Fibroblast of skin of scalp (primary cell): ENCODE data around the gene MEIS2.
A peak's percentile ranks its signal among the peaks of the same experiment; 100 is the strongest.

Experiments used
- DNase-seq: peaks from one replicate; pipeline ENCODE4 v3.0.0-alpha.2; 2013

The MEIS2 gene

DNA sequence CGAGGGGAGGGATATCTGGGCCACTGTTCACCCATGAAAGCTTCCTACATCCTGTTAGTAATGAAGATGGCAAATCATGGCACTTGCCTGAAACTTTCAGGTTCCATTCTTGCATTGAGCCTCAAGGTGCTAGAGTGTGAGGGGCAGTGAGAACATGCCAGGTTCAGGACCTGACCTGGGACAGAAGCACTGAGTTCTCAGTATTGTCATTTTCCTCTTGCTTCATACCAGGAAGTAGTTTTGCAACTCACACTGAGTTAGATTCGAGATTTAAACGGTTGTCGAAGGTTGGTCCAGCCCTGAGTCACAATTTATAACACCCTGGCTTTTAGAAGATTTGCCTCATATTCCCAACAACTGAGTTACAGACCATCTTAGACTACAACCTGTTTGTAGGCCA, 11.8 kb upstream of the MEIS2 start:
- DNase-seq: no peak

DNA sequence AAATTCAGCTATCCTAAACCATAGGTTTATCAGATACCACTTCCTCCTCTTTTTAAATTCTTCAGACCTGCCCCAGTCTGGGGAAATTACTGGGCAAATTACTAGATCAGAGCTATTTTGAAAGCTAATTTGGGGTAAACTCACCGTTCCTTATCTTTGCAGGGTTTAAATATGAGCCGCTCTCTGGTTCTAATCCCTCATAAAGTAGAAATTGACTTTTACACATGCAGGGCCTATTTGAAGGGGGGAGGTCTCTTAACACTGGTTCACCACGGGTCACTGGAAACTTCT, 11.0 kb upstream of the MEIS2 start:
- no peak for DNase-seq

DNA sequence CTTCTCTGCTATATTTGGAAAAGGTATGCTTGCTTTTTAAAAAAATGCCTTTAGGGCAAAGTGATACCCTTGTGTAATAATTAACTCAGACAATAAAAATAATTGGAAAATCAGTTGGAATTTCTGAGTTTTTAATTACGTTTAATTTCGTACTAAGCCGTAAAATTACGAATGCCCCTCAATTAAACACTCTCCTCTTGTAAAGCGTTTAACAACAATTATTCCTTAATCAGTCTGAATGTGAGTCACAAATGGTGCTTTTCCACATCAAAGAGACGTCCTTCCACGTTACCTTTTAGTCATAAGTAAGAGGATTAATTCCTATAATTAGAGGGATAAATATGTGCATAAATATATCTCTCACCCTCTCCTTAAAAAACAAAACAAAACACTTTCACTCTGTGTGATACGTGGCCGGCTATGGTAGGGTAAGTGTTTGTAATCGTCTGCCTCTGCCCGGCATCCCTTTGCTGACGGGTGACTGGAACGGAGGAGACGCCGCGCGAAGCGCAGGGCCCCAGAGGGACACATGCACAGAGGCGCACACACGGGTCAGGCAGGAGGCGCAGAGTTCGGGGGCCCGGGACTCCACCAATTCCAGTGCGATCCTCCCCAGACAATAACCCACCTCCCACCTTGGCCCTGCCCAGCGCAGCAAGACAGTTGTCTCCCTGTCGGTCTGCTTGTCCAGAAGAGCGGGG, 9.7 kb upstream of the MEIS2 start:
- peak; percentile 32 for DNase-seq

DNA sequence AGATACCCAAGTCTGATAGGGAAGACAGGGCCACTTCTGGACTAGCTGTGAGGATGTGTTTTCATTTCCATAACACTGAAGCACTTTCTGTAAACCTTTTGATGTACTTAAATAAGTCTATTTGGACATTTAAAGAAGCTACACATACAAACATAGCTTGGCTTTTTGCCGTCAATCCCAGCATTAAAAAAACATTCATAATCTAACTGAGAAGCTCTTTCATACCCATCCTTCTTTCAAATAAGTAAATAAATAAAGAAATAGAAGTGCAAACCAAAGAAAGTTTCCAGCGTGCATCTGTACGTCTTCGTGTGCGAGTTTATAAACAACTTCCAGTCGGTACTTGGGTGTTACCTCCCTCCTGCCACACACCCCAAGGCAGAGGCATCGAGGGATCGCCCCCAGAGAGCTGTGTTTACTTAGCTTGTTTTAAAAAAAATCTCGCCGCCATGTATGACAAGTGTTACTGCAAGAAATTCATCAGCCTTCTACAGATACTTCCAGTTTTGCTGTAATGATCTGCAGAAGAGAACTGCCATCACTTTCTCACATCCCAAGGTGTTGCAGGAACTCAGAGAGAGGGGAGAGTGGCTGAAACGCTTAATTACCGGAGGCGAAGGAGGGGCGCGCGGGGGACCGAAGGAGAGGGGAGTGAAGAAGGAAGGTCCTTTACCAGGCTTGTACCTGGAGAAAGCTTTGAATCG, 9.0 kb upstream of the MEIS2 start:
- DNase-seq: no peak

DNA sequence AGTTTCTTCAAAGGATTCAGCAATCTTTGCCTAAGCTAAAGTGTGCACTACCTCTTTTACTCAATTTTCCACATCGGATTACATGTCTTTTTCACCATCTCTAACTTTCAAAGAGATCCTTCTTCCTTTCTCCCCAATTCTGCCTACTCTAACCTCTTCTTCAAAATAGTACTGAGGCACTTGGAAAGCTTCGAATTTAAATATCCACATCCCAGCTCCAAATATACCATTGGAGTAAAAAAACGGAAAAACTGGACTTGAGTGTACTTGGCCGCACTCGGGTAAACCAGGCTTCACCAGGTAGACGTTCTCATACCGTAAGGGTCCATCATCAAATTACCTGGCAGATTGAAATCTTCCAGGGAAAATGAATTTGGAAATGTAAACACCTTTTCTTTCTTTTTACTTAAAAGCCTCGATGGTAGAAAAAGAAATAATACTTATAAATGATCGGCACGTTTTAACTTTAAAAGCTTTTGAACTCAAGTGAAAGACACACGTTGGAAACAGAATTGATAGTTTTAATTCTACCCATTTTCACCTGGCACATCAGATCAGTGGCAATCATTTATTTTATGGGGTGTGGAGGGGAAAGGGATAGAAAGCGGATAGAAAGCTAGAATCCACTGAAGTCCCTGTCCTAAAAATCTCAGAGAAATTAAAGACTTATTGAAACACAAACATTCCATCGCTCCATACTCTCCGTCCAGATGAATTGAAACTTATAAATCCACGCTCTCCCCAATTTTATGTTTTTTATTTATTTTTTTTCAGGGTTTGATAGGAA, 8.2 kb upstream of the MEIS2 start:
- no peak for DNase-seq

DNA sequence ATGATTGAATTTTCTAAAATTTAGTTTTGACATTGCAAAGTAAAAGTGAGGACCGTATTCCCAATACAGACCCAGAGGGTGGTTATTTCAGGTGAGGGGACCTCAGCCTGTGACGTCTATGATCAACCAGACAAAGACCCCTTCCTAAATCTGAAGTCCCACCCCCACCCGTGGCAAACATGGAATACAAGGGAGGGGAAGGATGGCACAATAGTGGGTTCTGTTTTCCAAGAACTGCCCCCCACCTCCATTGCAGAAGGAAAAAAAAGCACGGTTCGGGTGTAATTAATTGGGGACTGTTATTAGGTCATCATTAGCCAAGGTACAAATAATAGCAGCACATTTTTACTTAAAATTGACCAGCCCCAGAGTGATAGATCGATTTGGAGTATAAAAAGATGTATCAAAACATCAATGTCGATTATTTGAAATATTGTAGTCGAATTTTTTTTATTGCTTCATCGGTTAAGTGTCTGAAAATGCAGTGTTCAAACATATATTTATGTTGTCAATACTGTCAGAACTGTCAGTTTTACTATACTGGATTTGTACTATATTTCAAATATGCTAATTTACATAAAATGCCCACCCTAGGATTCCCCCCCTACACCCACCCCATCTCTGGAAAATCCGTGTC, 7.5 kb upstream of the MEIS2 start:
- no peak for DNase-seq

DNA sequence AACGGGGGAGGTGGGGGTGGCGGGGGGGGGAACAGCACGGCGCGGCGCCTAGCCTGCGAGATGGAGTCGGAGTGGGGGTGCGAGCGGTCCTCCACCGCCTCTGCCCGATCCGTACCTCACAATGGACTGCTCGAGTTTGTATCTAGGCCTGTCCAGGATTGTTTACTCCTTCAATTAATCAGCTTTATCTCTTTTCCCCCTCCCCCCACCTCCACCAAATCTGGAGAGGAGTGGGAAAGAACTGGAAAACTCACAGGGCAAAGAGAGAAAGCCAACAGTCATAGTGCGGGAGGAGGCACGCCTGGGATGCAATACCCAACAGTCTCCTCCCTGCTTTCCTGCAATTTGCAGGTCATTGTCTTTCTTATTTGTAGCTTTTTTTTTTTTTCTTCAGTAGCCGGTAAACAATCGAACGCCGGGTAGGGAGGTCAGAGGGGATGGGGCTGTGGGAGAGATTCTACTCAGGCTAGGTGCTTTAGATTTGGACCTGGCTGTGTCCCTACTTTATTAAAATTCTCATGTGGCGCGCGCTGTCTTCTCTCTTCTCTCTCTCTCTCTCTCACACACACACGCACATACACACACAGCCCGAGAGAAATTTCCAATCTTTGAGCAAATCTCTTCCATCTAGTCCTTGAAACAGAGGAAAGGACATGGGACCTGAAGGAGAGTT, 6.9 kb upstream of the MEIS2 start:
- no peak for DNase-seq

DNA sequence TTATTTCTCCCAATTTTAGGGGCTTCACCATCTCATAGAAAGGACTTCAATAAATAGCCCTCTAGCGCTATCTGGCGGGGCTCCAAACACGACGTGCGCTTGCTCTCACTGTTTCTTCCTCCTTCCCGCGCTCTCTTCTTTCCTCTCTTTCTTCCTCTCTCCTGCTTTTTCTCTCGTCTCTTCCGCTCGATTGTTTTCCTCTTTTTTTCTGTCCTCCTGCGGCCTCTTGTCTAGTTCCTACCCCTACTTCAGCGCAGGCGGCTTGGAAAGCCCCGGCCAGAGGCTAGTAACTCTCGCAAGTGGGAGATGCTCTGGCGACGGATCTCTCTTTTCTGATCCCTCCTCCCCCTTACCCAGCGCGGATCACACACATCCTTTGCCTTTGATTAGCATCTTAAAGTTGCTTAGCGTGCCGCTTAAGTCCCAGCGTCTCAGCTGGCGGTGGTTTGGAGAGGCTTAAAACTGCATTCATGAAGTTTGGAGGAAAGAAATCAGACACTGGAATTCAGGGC, 6.2 kb upstream of the MEIS2 start:
- peak; percentile 47 for DNase-seq

DNA sequence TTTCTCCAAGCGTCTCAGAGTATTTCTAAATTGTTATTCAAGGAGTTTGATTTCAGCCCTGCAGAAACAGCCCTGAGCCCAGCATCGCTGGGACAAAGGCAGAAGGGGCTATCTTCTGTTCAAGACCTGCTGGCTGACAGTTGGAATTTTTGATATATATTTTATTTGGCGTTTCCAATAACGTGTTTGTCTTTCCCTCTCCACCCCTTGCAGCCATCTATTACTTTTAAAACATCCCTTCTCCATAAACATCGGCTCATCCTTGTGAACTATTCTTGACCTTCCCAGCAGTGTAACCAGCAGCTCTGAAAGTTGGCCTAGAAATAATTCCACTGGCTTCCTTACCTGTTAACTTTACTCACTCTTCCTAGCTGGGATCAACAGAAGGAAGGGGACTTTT, 5.5 kb upstream of the MEIS2 start:
- DNase-seq: no peak

DNA sequence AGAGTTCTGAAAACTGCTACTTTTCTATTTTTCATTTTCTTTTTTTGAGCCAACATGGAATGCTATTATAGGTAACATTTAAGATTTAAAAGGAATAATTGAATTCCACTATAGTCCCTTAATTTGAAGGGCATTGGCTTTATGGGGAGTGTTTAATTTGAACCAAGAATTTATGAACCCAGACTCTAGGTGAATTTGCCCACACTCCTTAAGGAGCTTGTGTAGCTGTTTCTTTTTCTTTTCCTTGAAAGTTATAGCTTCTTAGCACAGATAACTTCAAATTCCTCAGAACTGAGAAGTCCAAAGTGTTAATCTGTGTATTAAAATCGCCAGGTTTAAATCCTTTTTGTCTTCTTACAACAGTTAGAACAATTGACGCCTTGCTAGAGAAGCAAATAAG, 4.7 kb upstream of the MEIS2 start:
- no peak for DNase-seq

DNA sequence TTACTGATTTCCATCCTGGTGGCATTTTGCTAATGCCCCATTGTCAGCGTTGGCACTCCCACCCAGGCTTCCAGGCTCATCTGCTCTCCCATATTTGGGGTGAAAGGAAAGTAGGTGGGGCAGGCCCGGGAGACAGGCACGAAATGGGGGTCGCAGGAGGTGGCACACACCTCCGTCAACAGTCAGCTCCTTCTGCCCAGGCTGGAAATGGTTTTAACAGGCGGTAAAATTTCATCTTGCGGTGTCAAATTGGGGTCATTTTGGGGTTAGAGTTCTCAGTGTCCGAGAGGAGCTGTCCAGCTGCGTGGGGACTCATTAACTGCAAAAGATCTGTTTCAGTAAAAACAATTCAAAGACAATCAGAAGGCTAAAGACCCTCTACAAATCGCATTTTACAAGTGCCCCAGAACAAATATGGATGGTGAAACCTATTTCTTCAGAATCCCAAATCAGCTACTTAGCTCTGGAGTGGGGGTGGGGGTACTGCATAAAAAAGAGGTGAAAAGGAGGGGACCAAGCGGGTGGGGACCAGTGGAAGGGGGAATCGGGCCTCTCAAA, 4.2 kb upstream of the MEIS2 start:
- no peak for DNase-seq

DNA sequence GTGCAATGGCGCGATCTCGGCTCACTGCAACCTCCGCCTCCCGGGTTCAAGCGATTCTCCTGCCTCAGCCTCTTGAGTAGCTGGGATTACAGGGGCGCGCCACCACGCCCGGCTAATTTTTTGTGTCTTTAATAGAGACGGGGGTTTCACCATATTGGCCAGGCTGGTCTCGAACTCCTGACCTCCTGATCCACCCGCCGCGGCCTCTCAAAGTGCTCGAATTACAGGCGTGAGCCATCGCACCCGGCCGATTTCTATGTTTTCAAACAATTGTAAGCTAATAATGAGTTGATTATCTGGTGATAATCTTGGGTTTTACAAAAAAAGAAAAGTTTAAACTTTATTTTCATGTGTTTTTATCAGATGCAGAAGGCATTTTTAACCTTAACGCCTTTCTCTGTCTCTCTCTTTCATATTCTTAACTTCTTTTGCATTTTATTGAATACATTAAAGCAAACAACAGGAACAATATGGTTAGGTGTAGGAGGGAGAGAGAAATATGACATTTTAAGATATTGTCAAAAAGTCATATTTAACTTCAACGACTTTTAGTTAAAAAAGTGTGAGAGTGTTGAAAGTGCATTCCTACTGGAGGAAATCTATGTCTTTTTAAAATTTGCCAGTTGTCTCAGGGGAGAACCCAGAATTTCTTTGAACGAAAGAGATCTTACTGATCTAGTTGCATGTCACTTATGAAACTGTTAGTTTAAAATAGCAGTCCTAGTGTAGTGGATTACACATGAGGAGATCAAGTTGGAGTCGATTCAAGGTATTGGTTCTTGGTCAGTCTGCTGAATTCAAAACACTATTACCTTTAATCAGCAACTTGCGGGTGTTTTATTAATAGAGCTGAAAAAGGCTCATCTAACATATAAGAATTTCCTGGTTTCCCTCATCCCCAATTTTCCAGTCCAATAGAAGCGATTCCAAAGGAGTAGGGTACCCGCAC, 3.4 kb upstream of the MEIS2 start:
- no peak for DNase-seq

DNA sequence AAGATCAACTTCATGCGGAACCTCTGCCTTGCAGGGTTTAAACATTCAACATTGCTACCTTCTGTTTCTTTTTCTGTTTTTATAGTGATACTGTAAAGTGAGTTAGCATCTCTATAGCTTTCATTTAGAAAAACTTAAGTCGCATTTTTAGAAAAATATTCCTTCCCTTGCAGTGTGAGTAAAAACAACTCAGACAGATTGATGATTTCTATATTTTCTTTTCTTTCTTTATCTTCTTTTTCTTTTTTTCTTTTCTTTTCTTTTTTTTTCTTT, 2.8 kb upstream of the MEIS2 start:
- DNase-seq: no peak

DNA sequence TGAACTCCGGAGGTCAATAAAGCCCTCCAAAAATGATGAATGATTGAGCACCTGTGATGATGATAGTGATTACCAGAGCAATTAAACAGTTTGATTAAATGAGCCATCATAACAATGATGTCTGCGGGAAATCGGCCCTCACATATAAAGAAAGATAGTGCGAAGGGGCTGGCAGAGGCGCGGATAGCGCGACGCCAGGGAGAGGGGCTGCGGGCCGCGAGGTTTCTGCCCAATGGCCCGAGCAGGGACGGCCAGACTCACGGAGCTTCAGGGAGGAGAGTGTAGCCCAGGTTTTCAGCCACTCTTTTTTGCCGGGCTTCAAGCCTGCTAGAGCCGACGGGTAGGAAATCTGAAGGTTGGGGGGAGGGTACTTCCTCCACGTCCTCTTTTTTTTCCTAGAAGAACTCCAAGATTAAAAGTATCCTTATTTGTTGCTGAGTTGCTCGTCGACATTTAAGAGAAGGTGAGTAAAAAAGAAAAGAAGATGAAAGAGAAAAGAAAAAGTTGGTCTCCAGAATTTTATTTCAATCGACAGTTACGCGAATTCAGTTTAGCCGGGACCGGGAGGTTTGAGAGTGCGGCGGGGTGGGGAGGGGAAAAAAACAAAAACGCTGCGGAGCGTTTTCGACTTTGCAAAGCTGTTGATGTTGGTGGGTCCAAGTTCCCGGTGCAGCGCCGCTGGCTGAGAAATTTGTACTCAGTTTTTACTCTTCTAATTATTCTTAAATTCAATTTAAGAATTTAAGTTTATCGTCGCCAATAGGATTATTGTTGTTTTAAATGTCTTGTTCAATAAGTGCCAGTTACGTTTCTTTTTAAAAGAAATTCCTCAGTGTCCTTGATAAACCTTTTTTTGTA, 2.2 kb upstream of the MEIS2 start:
- no peak for DNase-seq

DNA sequence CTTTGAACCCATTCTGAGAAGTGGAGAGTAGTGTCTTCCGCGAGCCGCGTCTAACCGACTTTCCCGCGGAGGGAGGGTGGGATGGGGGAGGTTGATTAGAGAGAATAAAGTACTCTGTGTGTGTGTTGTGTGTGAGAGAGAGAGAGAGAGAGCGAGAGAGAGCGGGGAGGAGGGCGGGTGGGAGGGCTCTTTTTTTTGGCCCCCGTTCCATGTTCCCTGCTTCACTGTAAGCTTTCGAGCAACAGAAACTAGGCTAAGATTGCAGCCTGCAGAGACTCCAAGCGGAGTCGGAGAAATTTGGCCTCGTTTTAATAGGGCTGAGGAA, 1.6 kb upstream of the MEIS2 start:
- peak; percentile 69 for DNase-seq

DNA sequence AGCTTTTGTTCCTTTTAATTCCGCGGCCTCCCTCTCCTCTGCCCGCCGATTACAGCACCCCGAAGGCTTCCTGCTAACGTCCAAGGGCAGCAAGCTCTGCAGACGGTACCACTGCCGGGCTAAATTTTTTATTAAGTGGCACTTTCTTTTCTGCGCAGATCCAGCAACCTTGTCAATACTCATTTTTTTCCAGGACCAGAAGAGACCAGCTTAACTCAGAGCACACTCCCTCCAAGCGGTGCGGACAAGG, 542 bp upstream of the MEIS2 start:
- no peak for DNase-seq

DNA sequence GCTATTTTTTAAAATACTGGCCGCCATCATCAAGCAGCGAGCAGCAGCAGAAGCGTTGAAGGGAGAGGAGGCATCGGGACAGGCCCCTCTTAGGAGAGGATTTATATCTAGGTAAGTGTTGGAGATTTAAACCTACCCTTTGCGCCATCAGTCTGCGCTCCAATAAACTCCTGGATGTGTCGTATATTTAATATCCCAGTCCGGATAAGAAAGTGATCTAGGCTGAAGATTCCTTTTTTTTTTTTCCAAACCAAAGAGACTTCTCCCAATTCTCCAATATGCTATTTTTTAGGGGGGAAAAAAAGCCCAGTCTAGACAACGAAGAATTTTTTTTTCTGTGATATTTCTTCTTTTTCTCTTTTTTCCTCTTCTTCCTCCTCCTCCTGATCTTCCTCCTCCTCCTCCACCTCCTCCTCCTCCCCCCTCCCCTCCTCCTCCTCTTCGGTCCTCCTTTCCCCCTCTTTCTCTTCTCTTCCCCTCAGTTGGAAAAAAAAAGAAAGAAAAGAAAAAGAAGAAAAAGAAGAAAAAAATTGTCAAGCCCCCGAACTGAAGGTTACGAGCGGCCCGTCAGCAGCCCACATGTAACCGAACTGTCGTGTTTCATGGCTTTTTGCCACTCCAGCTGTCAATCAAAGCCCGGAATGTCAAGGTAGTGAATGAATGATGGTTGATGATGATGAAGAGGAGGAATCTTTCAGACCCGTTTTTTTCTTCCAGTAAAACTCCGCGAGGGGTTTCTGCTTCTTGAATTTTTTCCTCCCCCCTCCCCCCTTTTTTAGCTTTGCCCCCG, 835 bp downstream of the MEIS2 start:
- DNase-seq: peak; percentile 50

DNA sequence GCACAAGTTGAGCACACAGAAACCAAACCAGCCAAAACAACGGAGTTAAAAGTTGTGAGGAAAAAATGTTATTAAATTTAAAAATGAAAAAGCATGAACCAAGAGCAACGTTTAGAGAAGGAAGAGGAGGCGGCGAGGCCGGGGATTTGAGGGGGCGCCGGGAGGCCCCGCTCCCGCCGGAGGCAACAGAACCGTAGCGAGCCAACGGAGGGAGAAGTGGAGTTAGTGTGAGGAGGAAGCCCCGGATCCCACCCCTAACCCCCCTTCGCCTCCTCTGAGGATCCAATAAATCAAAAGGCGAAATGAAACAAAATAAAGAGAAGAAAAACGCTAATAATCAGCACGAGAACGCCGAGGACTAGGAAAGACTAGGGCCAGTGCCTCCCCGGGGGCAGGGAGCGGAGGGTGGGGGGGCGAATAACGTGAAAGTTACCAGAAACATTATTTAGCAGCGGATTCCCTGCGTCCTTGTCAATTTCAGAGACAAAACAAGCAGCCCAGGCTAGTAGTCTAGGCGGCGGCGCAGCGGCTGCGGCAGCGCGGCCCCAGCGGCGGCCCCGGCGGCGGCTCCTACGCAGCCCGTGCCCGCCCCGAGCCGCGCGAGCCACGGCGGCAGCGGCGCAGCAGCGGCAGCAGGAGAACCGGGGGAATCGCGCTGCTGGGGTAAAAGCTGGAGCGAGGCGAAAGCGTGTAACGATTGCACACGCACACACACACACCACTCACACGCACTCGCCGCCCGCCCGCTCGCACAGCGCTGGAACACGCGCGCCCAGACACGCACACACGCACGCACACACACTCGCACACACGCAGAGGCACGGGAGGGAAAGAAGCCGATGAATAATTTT, 1.7 kb downstream of the MEIS2 start:
- DNase-seq: peak; percentile 56
